ENCODE measurements around the gene COL2A1. TPM values are rescaled to one million over a fixed set of nuclear protein-coding genes. Genes with fewer than 3 reads are reported as not detected.

The COL2A1 gene
- total and polyA plus RNA-seq, 9 donors, result 0.05 to 1.5 (median 1.1) TPM; not detected in 1

DNA sequence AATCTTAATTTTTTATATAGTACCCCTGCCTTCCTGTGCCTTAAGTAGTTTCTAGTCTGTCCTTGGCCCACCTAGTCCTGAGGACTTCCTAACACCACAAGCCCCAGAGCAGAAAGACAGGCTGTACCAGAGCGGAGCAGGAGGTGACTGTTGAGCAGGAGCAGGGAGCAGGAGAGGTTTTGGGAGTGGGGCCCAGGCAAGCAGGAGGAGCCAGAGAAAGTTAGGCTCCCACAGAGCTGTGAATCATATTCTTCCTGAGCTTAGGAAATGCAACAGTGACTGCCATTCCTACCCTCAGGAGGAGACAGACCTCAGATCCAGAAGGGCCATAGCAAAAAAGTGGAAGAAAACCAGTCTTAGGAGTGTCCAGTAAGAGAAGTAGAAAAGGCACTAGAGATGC lies 28.3 kb upstream of the COL2A1 start:
- TF ChIP-seq POLR2A (IDR thresholded peaks at IDR 0.05) (no peak), CTCF (IDR thresholded peaks at IDR 0.05) (no peak), EP300 (IDR thresholded peaks at IDR 0.05) (no peak)
- 89 to 97% (median 95%) methylated on average over 1 of the region's 1 CpG for WGBS, 3 donors
- Histone ChIP-seq H3K4me3 (no peak overlapping the region), H3K9me3 (no peaks in the 10 kb centered on the region), H3K27ac (no peak overlapping the region), H3K4me1 (ENCODE audit: insufficient read depth) (peaks cover 4% of the 10 kb centered on the region), H3K36me3 (no peaks in the 10 kb centered on the region), H3K27me3 (no peaks in the 10 kb centered on the region)
- DNase-seq, result no peak
- intact Hi-C loops (cut with DNase I), result no loop called here

GRCh38 chr12:48031135-48031960 lies 27.1 kb upstream of the COL2A1 start:
- no peaks in the 10 kb centered on the region for H3K36me3 ChIP-seq
- no peak for DNase-seq
- H3K4me3 ChIP-seq, result no peak overlapping the region
- no peaks in the 10 kb centered on the region for H3K4me1 ChIP-seq (ENCODE audit: insufficient read depth)
- TF ChIP-seq CTCF (IDR thresholded peaks at IDR 0.05) (no peak), EP300 (IDR thresholded peaks at IDR 0.05) (no peak), POLR2A (IDR thresholded peaks at IDR 0.05) (no peak)
- H3K9me3 ChIP-seq, result no peaks in the 10 kb centered on the region
- no peaks in the 10 kb centered on the region for H3K27me3 ChIP-seq
- intact Hi-C loops (cut with DNase I), result no loop called here
- WGBS, 3 donors, result 90 to 93% (median 91%) methylated on average over 12 of the region's 12 CpGs
- H3K27ac ChIP-seq, result no peak overlapping the region

GRCh38 chr12:48030173-48030650 lies 25.9 kb upstream of the COL2A1 start:
- TF ChIP-seq EP300 (IDR thresholded peaks at IDR 0.05), result no peak
- no peak for TF ChIP-seq CTCF (IDR thresholded peaks at IDR 0.05)
- WGBS, 3 donors, result 84 to 88% (median 88%) methylated on average over 4 of the region's 4 CpGs
- H3K27ac ChIP-seq, result no peak overlapping the region
- no peaks in the 10 kb centered on the region for H3K4me1 ChIP-seq (ENCODE audit: insufficient read depth)
- no peaks in the 10 kb centered on the region for H3K36me3 ChIP-seq
- no peak overlapping the region for H3K4me3 ChIP-seq
- no peaks in the 10 kb centered on the region for H3K27me3 ChIP-seq
- no peak for DNase-seq
- no peaks in the 10 kb centered on the region for H3K9me3 ChIP-seq
- intact Hi-C loops (cut with DNase I), result no loop called here

- intact Hi-C loops (cut with DNase I), result no loop called here
- 57 to 71% (median 61%) methylated on average over 8 of the region's 8 CpGs for WGBS, 3 donors
Observed at GRCh38 chr12:48029491-48030172, 25.4 kb upstream of the COL2A1 start.

More at GRCh38 chr12:48029491-48030172, 25.4 kb upstream of the COL2A1 start:
- Histone ChIP-seq H3K9me3 (no peaks in the 10 kb centered on the region), H3K36me3 (no peaks in the 10 kb centered on the region), H3K27ac (no peak overlapping the region), H3K4me3 (no peak overlapping the region), H3K27me3 (no peaks in the 10 kb centered on the region), H3K4me1 (ENCODE audit: insufficient read depth) (no peaks in the 10 kb centered on the region)
- no peak for DNase-seq
- TF ChIP-seq CTCF (IDR thresholded peaks at IDR 0.05), result no peak
- TF ChIP-seq EP300 (IDR thresholded peaks at IDR 0.05), result no peak
- no peak for TF ChIP-seq POLR2A (IDR thresholded peaks at IDR 0.05)
